Measurements from ENCODE around the gene MYBPC3. TPM values are rescaled to one million over a fixed set of nuclear protein-coding genes. Genes with fewer than 3 reads are reported as not detected.
"Not testable (repeated sequence)": the region's sequence is repeated elsewhere in the genome, so short reads cannot be mapped to it uniquely, and the experiment has no call there.

Gene MYBPC3
- total RNA-seq, 1 donor from 2014 or later, result not detected

DNA sequence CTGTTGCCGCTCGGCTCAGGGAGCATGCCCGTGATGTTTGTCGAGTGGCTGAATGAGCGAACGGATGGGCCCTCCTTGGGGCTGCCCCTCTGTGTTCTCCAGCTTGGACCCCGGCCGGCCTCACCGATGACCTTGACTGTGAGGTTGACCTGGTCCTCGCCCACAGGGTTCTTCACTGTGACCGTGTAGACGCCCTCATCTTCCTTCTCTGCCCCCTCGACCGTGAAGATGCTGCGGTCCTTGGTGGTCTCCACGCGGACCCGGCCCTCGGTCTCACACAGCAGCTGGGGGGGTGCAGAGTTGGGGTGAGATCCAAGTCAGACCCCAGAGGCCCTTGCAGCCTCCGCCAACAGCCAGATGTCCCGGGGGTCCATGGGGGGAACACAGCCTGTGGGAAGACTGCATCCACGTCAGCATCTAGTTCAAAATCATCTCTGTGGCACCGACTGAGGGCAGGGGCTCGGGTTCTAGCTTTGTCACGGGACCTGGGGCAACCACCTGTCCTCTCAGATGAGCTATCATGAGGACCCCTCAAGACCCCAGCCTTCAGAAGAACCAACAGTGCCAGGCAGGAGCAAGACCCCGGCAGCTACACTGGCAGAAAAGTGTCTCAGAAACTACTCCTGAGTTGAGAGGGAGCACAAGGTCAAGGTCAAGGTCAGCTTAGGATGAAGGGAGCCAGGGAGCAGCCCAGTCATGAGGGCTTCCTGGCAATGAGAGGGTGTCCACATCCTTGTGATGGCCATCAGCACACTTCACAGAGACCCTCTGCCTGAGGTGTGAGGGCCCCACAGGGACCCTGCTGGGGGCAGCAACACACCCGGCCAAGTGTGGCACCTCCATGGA lies 13.9 kb downstream of the MYBPC3 start:
- DNase-seq (ENCODE audit: low spot score), result no peak

GRCh38 chr11:47337229-47337924 lies 15.1 kb downstream of the MYBPC3 start:
- no peak for DNase-seq (ENCODE audit: low spot score)

GRCh38 chr11:47336595-47336994 lies 15.9 kb downstream of the MYBPC3 start:
- no peak for DNase-seq (ENCODE audit: low spot score)

GRCh38 chr11:47335733-47336132 lies 16.8 kb downstream of the MYBPC3 start:
- DNase-seq (ENCODE audit: low spot score), result no peak

DNA sequence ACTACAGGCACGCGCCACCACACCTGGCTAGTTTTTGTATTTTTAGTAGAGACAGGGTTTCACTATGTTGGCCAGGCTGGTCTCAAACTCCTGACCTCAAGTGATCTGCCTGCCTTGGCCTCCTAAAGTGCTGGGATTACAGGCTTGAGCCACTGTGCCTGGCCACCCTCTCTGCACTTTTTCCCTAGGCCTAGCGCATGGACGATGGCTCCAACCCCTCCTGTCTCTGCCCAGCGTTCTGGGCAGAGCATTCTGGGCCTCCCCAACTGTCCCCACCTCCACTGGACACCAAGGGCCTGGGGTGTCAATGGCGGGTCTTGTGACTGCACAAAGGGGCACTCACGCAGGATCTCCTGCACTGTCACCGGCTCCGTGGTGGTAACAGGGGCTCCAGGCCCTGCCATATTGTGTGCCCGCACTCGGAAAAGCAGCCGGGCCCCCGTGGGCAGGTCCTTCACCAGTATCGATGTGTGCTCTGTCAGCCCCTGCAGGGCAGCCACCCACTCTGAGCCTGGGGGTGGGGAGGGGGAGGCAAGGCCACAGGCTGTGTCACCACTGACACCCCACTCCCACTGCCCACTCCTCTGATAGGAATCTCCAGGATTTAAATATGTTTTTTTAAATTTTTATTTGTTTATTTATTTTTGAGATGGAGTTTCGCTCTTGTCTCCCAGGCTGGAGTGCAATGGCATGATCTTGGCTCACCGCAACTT lies 17.6 kb downstream of the MYBPC3 start:
- not testable (repeated sequence) for DNase-seq (ENCODE audit: low spot score)

GRCh38 chr11:47333886-47334443 lies 18.5 kb downstream of the MYBPC3 start:
- no peak for DNase-seq (ENCODE audit: low spot score)

GRCh38 chr11:47333526-47333845 lies 19.0 kb downstream of the MYBPC3 start:
- no peak for DNase-seq (ENCODE audit: low spot score)

- DNase-seq (ENCODE audit: low spot score), result no peak
Observed at GRCh38 chr11:47332791-47333525, 19.5 kb downstream of the MYBPC3 start.

DNA sequence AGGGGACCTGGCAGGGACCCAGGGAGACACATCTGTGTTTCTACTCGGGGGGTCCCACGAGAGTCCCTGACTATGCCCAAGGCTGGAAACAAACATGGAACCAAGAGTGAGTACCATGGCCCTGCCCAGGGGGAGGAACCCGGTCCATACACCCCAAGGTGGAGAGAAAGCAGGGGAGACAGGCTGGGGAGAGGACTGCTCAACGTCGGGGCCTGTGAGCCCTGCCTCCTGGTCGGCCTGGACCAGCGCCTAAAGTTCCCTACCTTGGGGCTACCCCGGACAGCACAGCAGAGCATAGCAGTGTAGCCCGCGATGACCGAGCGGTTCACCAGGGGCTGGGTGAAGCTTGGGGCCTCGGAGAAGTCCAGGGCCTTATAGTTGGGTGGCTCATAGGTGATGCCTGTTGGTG lies 20.2 kb downstream of the MYBPC3 start:
- no peak for DNase-seq (ENCODE audit: low spot score)

DNA sequence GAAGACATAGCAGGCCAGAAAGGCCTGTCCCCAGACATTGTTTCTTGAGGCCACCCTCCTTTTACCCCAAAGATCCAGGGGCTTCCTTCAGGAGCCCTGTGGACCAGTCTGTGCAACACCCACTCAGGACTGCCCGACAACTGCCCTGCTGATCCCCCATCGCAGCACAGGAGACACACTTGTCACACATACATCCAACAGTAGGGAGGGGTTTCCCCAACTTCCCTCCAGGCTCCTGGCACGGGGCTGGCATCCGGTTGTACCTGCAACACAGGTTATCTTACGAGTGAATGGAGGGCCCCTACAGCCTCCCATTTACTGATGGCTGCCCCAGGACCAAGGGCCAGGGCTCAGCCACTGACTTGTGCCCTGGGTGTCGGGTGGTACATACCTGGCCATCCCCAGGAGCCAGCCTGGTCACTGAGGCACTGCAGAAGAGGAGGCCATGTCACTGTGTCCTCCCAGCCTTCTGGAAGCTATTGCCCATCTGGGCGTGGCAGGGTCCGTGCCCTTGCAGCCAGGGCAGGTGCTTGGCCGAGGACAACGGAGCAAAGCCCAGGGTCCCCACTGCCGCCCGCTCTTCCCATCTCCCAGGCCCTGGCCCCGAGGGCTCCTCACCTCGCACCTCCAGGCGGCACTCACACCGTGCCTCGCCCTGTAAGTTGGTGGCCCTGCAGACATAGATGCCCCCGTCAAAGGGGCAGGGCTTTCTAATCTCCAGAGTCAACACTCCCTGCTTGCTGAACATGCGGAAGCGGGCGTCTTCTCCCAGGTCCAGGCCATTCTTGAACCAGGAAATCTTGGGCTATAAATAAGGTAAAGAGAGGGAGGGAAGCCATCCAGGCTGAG lies 20.8 kb downstream of the MYBPC3 start:
- DNase-seq (ENCODE audit: low spot score), result no peak

DNA sequence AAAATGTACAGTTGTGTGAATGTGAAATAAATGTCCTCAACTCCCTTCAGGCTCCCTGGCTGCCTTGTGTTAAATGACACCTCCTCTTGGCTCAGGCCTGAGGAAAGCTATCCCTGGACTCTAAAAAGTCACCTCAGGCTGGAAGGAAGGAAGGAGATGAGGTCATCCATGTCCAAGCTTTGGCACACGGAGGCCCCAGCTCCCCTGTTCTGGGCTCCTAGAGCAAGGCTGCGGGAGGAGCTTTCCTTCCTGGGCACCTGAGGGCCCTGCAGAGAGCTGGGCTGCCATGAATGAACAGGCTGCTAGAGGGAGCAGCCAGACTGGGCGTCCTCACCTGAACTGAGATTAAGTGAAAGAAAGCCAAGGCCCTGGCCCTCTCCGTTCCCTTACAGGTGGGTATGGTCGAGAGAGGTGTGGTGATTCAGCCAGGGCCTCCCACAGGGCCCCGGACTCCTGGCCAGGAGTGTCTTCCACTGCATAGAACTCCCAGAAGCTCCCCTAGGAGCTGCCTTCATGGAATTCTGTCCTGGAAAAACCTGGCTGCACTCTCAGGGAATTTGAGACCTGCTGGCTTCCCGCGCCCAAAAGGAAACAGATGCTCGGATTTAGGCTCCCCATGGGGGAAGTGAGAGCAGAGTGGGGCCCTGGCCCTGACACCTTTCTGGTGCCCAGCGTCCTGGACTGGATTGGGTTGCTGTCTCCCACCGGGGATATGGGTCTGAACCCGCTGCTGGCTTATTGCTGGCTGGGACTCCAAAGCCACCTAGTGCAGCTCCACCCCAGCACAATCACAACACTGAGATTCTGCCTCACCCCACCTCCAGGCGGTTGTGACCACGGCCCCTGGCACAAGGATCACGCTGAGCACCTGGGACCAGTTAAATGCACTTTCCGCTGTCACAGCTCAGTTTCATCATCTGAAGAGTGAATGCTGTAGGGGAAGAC lies 22.2 kb downstream of the MYBPC3 start:
- no peak for DNase-seq (ENCODE audit: low spot score)

GRCh38 chr11:47329431-47329986 lies 23.0 kb downstream of the MYBPC3 start:
- DNase-seq (ENCODE audit: low spot score), result no peak

DNA sequence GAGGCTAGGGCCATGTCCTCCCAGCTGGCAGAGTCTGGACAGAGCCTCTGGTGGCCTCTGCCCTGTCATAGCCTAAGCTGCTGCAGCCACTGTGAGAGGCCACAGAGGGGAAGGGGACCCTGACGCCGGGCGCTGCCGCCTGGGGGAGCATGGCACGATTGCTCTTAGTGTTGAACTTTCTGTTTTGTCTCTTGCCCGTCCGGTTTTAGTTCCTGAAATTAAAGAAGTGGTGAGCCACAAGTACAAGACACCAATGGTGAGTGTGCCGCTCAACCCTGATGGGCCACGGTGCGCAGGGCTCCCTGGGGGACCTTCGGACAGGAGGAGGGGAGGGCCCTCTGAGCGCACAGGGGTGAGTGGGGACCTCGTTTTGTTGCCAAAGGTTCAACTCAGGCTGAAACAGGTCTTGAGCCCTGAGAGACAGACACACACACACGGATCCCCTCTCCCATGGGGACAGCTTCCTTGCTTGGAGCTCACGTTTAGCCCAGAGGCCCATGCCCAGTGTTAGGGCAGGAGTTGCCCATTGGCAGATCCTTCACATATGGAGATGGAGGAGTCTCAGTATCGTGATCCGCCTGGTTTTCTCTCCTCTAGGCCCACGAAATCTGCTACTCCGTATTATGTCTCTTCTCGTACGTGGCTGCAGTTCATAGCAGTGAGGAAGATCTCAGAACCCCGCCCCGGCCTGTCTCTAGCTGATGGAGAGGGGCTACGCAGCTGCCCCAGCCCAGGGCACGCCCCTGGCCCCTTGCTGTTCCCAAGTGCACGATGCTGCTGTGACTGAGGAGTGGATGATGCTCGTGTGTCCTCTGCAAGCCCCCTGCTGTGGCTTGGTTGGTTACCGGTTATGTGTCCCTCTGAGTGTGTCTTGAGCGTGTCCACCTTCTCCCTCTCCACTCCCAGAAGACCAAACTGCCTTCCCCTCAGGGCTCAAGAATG lies 23.8 kb downstream of the MYBPC3 start:
- DNase-seq (ENCODE audit: low spot score), result no peak

- DNase-seq (ENCODE audit: low spot score), result no peak
Observed at GRCh38 chr11:47327949-47328348, 24.6 kb downstream of the MYBPC3 start.

GRCh38 chr11:47327025-47327424 lies 25.5 kb downstream of the MYBPC3 start:
- DNase-seq (ENCODE audit: low spot score), result no peak

DNA sequence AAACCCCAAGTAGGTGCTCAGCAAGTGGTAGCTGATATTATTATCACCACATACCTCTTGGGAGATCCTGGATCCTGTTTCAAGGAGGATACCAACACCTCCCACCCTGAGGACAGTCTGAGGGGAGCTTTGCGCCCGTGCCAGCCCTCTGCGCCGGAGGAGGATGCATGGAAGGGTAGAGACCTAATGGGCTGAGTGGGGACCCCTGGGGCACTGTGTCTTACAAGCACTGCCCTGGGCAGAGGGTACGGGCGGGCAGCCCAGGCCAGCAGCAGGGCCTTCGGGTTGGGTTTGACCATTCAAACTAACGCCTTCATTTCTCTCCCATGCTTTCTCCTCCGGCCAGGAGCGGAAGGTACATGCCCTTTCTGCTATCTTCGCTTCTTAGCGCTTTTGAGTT lies 26.3 kb downstream of the MYBPC3 start:
- no peak for DNase-seq (ENCODE audit: low spot score)

DNA sequence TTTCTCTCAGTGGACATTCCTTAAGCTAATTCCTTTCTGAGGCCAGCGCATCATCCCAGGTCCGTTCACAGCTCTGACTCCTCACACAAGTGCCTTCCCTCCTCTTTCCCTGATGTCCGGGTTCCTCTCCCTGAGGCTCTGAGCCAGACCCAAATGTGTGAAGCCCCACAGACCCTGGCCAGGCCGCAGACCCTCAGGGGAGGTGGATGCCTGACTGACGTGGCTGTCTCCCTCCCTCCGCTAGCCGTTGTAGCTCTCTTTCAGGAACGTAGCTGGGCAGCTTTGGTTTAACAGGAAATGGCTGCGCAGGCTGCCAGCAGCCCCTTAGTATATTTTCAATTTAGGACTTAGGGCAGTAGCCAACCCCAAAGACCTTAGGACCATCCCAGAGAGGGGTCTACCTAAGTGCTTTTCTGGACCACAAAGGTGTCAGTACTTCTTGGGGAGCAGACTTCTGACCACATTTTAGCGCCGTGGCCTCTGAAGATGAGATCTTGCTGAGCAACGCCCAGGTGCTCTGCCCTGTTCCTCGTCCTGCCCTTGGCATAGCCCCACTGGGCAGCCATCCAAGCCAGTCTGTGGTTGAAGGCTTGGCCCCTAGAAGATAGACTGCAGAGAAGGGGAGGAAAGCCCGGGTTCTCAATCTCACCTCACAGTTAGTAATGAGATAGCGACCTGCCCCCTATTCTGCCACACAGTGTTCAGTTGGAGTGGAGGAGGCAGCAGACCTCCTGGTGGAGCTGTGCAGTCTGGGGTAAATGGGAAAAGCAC lies 27.0 kb downstream of the MYBPC3 start:
- DNase-seq (ENCODE audit: low spot score), result no peak

Measured in mucosa of gallbladder (tissue), 1 donor.